OCI-LY7 (cell line): Measurements from ENCODE around the gene CD44. TPM values are rescaled to one million over a fixed set of nuclear protein-coding genes. Genes with fewer than 3 reads are reported as not detected.
A peak's percentile ranks its signal among the peaks of the same experiment; 100 is the strongest.

Source experiments
- BruUV-seq: library from RNA; stranded (reverse); fragments of 400-500 nt; replicated peaks from 2 replicates; lab custom pipeline; 2021; lab: Mats Ljungman, UMichigan
- CTCF ChIA-PET: fragments of 300-600 bp; sonication (Branson Sonifier 250); formaldehyde crosslinking; loops from one replicate; lab custom pipeline; 2022; ENCODE audit warnings: antibody characterized with exemption; ENCODE audit not compliant: unreplicated experiment; lab: Charles Lee
- POLR2A ChIA-PET: fragments of 300-600 bp; sonication (Branson Sonifier 250); formaldehyde crosslinking; loops from one replicate; lab custom pipeline; 2022; ENCODE audit warnings: antibody characterized with exemption; lab: Charles Lee
- DNase-seq: peaks from one replicate; pipeline ENCODE4 v3.0.0-alpha.2; 2015; ENCODE audit warnings: low spot score
- H2AFZ ChIP-seq: fragments of 200-600 bp; sonication (generic), shearing (Covaris generic); 2 replicates; pipeline ENCODE4 v1.6.1; 2014; ENCODE audit warnings: mild to moderate bottlenecking, antibody characterized with exemption, low read length, moderate library complexity
- H3K27ac ChIP-seq: fragments of 200-600 bp; sonication (generic); 2 replicates; pipeline ENCODE4 v1.5.1; 2014; ENCODE audit warnings: mixed run types, low read depth, mild to moderate bottlenecking, moderate library complexity, low read length, inconsistent platforms; ENCODE audit not compliant: poor library complexity, severe bottlenecking
- H3K36me3 ChIP-seq: fragments of 200-600 bp; sonication (generic); 2 replicates; pipeline ENCODE4 v1.6.1; 2014; ENCODE audit warnings: mild to moderate bottlenecking, antibody characterized with exemption, low read length, moderate library complexity, mixed read lengths; ENCODE audit not compliant: insufficient read depth
- H3K4me1 ChIP-seq: fragments of 200-600 bp; sonication (generic); 2 replicates; pipeline ENCODE4 v1.5.1; 2014; ENCODE audit warnings: mild to moderate bottlenecking, low read length; ENCODE audit not compliant: insufficient read depth, poor library complexity, severe bottlenecking
- H3K4me2 ChIP-seq: fragments of 200-600 bp; sonication (generic); 2 replicates; pipeline ENCODE4 v1.6.1; 2014; ENCODE audit warnings: mild to moderate bottlenecking, low read length
- H3K4me3 ChIP-seq: fragments of 200-600 bp; sonication (generic); 2 replicates; pipeline ENCODE4 v1.5.1; 2014; ENCODE audit warnings: mild to moderate bottlenecking, low read depth, low read length; ENCODE audit not compliant: poor library complexity, severe bottlenecking
- H3K79me2 ChIP-seq: fragments of 200-600 bp; sonication (generic); 2 replicates; pipeline ENCODE4 v1.6.1; 2016; ENCODE audit warnings: low read depth, mild to moderate bottlenecking, low read length, moderate library complexity, mixed read lengths; ENCODE audit not compliant: insufficient read depth
- H3K9me2 ChIP-seq: fragments of 200-600 bp; sonication (generic); 2 replicates; pipeline ENCODE4 v1.6.1; 2016; ENCODE audit warnings: mild to moderate bottlenecking, low read length, mixed read lengths; ENCODE audit not compliant: insufficient read depth
- H3K9me3 ChIP-seq: fragments of 200-600 bp; sonication (generic); 2 replicates; pipeline ENCODE4 v1.6.1; 2014; ENCODE audit warnings: mild to moderate bottlenecking, mixed run types, low read length, mixed read lengths
- H4K20me1 ChIP-seq: fragments of 200-600 bp; sonication (generic); 2 replicates; pipeline ENCODE4 v1.6.1; 2014; ENCODE audit warnings: mild to moderate bottlenecking, antibody characterized with exemption, low read length, moderate library complexity, mixed read lengths; ENCODE audit not compliant: insufficient read depth
- EZH2phosphoT487 ChIP-seq: fragments of 200-600 bp; sonication (generic); IDR thresholded peaks from 2 replicates; pipeline ENCODE4 v1.6.1; 2018; ENCODE audit warnings: low read depth, borderline replicate concordance, mild to moderate bottlenecking, mixed run types, antibody characterized with exemption, low read length, moderate library complexity, mixed read lengths
- intact Hi-C: fragments of 100-400 bp; cut with micrococcal nuclease; formaldehyde crosslinking; loops from one replicate; pipeline ENCODE4 v1.10.0; 2022; ENCODE audit not compliant: unreplicated experiment
- total RNA-seq, 2 experiments: library from RNA; depleted of rRNA in 1 of 2; stranded (reverse); fragments of >200 nt in 1 of 2; shearing (Covaris generic) in 1 of 2; gene quantifications; 2 replicates each; pipeline ENCODE4 v1.2.3, GENCODE V29; 2014 to 2022
- TF ChIP-seq, protein P1 (sequence below): fragments of 200-600 bp; sonication (generic); conservative IDR thresholded peaks from 2 replicates; pipeline ENCODE4 v1.5.1; 2014; ENCODE audit warnings: mild to moderate bottlenecking, antibody characterized with exemption, low read length, moderate library complexity, mixed read lengths

CD44 gene
- total RNA-seq, 2 experiments from 2014 or later, result 0.55 TPM; not detected in 1

DNA sequence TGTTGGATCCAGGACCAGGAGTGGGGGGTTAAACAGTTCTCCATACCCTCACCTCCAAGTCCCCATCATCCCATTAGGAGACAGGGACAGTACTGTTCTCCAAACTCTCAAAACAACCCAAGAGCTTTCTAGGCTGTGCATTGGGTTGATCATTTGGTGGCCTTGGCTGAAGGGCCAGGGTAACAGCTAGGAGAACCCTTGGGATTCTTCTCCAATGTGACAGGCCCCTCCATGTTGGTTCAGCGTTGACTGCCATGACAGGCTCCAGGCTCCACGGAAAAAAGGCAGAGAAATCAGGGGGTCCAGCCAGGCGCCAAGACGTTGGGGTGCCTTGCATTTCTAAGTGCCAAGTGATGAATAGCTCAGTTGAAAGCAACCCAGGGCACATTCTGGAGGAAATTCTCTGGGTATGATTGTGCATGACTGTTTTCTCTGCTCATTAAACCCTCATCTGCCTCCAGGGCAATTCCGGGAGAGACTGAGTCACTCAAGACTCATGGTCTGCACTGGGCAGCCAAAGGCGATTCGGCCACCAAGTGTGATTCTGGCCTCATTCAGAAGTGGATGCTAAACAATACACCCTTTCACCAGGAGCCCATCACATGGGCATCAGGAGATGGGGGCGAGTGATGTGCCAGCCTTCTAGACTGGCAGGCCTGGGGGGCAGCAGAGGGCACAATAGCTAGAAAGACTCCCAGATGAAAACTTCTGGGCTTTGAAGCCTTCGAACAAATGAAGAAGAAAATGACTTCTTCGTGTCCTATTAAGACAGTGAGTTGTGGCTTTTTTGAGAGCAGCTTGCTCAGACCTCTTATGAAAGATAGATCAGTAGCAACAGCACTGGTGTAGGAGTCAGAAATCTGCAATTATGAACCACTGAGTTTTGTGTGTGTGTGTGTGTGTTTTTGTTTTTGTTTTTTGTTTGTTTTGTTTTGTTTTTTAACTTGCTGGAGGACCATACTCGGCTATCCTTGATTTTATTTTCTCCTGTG is 27.7 kb downstream of the CD44 start:
- H3K4me1 ChIP-seq, result peaks cover 43% of the 10 kb centered on the region
- H4K20me1 ChIP-seq, result no peaks in the 10 kb centered on the region
- H3K79me2 ChIP-seq, result no peaks in the 10 kb centered on the region
- CTCF ChIA-PET, result interaction anchor here (0.6 to 1.2 kb wide), 2 partner anchors 16 to 77 kb away, joined by 3 to 7 read pairs; no protein-coding TSS in a partner anchor
- POLR2A ChIA-PET, result interaction anchor here (0.5 to 3.0 kb wide), 14 partner anchors 9 to 1289 kb away, joined by 3 to 13 read pairs (median 3); no protein-coding TSS in a partner anchor
- no peaks in the 10 kb centered on the region for H3K36me3 ChIP-seq
- no TSS peak for BruUV-seq
- no peak overlapping the region for H3K27ac ChIP-seq
- TF ChIP-seq, protein P1, sequence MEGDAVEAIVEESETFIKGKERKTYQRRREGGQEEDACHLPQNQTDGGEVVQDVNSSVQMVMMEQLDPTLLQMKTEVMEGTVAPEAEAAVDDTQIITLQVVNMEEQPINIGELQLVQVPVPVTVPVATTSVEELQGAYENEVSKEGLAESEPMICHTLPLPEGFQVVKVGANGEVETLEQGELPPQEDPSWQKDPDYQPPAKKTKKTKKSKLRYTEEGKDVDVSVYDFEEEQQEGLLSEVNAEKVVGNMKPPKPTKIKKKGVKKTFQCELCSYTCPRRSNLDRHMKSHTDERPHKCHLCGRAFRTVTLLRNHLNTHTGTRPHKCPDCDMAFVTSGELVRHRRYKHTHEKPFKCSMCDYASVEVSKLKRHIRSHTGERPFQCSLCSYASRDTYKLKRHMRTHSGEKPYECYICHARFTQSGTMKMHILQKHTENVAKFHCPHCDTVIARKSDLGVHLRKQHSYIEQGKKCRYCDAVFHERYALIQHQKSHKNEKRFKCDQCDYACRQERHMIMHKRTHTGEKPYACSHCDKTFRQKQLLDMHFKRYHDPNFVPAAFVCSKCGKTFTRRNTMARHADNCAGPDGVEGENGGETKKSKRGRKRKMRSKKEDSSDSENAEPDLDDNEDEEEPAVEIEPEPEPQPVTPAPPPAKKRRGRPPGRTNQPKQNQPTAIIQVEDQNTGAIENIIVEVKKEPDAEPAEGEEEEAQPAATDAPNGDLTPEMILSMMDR, result no peak
- TF ChIP-seq EZH2phosphoT487, result no peak
- peak overlapping the region; percentile 85 for H3K4me2 ChIP-seq
- no peaks in the 10 kb centered on the region for H3K9me2 ChIP-seq
- intact Hi-C loops, result no loop called here
- no peaks in the 10 kb centered on the region for H3K9me3 ChIP-seq
- H3K4me3 ChIP-seq, result peak overlapping the region; percentile 53
- H2AFZ ChIP-seq, result peak overlapping the region; percentile 86
- DNase-seq, result no peak

DNA sequence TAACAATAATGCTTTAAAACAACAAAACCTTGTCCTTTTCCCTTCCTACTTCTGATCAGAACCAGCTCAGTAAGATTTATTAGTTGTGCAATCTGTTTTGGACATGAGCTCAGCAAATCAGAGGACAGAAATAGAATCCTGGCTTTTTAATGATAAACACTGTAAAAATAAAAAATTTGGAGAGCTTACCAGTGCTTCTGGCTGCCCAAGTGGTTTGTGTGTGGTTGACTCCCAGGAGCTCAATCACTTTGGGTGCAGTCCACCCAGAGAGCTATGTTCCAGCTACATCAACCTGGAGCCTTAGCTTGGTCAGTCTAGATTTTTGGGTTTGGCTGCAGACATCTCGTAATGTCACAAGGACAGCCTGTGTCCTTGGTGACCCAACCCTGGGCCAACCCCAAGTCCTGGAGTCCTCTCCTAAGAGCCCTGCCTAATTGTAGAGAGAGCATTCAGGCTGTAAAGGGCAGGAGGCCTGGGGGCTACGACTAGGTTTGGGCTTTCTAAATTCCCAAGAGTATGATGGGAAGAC is 28.5 kb downstream of the CD44 start:
- H3K79me2 ChIP-seq, result no peaks in the 10 kb centered on the region
- no peaks in the 10 kb centered on the region for H4K20me1 ChIP-seq
- BruUV-seq, result no TSS peak
- no peaks in the 10 kb centered on the region for H3K36me3 ChIP-seq
- H3K4me1 ChIP-seq, result peaks cover 43% of the 10 kb centered on the region
- no peaks in the 10 kb centered on the region for H3K9me3 ChIP-seq
- ChIA-PET CTCF (interaction anchor here (1.2 kb wide), 1 partner anchor 16 kb away, joined by 7 read pairs; no protein-coding TSS in a partner anchor), POLR2A (interaction anchor here (0.5 to 3.0 kb wide), 13 partner anchors 8 to 1290 kb away, joined by 3 to 13 read pairs (median 3); no protein-coding TSS in a partner anchor)
- no peak for DNase-seq
- TF ChIP-seq, protein P1, result no peak
- TF ChIP-seq EZH2phosphoT487, result no peak
- no peak overlapping the region for H3K4me2 ChIP-seq
- no peak overlapping the region for H3K27ac ChIP-seq
- intact Hi-C loops, result no loop called here
- no peak overlapping the region for H3K4me3 ChIP-seq
- no peak overlapping the region; the same call in 1 of the 2 replicates for H2AFZ ChIP-seq
- no peaks in the 10 kb centered on the region for H3K9me2 ChIP-seq
